Calu3 (cell line): ENCODE measurements around the gene MBIP. TPM values are rescaled to one million over a fixed set of nuclear protein-coding genes. Genes with fewer than 3 reads are reported as not detected.
A peak's percentile ranks its signal among the peaks of the same experiment; 100 is the strongest.

Experiments used
- Bru-seq: library from RNA; stranded (reverse); fragments of 400-500 nt; gene quantifications from one replicate; lab custom pipeline; 2021; lab: Mats Ljungman, UMichigan
- BruChase-seq, 2 experiments: library from RNA; stranded (reverse); fragments of 400-500 nt; gene quantifications; one replicate each; lab custom pipeline; 2021; lab: Mats Ljungman, UMichigan
- BruUV-seq: library from RNA; stranded (reverse); fragments of 400-500 nt; replicated peaks from 2 replicates; lab custom pipeline; 2021; lab: Mats Ljungman, UMichigan
- CTCF ChIA-PET: fragments of 300-600 bp; sonication (Branson Sonifier 250); formaldehyde crosslinking; loops from one replicate; lab custom pipeline; 2022; ENCODE audit warnings: antibody characterized with exemption; lab: Charles Lee
- DNase-seq: peaks from one replicate; pipeline ENCODE4 v3.0.0; 2022
- H3K27ac Mint-ChIP-seq: one replicate; pipeline ENCODE4 v1.8.0; 2022; ENCODE audit warnings: mixed read lengths; ENCODE audit not compliant: unreplicated experiment
- H3K27me3 Mint-ChIP-seq: one replicate; pipeline ENCODE4 v1.8.0; 2022; ENCODE audit warnings: mixed read lengths; ENCODE audit not compliant: unreplicated experiment
- H3K36me3 Mint-ChIP-seq: one replicate; pipeline ENCODE4 v1.8.0; 2022; ENCODE audit warnings: mild to moderate bottlenecking, moderate library complexity, mixed read lengths; ENCODE audit not compliant: insufficient read depth, unreplicated experiment
- H3K4me1 Mint-ChIP-seq: one replicate; pipeline ENCODE4 v1.8.0; 2022; ENCODE audit warnings: mild to moderate bottlenecking, low read depth, mixed read lengths; ENCODE audit not compliant: unreplicated experiment
- H3K4me3 Mint-ChIP-seq: one replicate; pipeline ENCODE4 v1.8.0; 2022; ENCODE audit warnings: mild to moderate bottlenecking, low read depth, moderate library complexity, mixed read lengths; ENCODE audit not compliant: unreplicated experiment
- H3K9me3 Mint-ChIP-seq: one replicate; pipeline ENCODE4 v1.8.0; 2022; ENCODE audit warnings: low read depth, mixed read lengths; ENCODE audit not compliant: unreplicated experiment
- intact Hi-C: fragments of 100-400 bp; cut with micrococcal nuclease; formaldehyde crosslinking; loops from one replicate; pipeline ENCODE4 v1.10.0; 2022; ENCODE audit not compliant: unreplicated experiment
- long read RNA-seq: library from polyadenylated mRNA; stranded (forward); transcript quantifications from one replicate; pipeline ENCODE4 v2.0.0, GENCODE V29; 2022
- total RNA-seq: library from RNA; stranded (reverse); gene quantifications from 2 replicates; pipeline ENCODE4 v1.2.3, GENCODE V29; 2022
- TF ChIP-seq, protein P1 (sequence below): fragments of 200-600 bp; IDR thresholded peaks from one replicate; pipeline ENCODE4 v1.8.0; 2022; ENCODE audit warnings: antibody characterized with exemption; ENCODE audit not compliant: unreplicated experiment

MBIP gene, protein sequence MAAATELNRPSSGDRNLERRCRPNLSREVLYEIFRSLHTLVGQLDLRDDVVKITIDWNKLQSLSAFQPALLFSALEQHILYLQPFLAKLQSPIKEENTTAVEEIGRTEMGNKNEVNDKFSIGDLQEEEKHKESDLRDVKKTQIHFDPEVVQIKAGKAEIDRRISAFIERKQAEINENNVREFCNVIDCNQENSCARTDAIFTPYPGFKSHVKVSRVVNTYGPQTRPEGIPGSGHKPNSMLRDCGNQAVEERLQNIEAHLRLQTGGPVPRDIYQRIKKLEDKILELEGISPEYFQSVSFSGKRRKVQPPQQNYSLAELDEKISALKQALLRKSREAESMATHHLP
- total RNA-seq (18.4 and 20.0 TPM in 2 replicates), Bru-seq, nascent RNA (percentile 83 among the genes with signal in this experiment), BruChase-seq, experiment 1, labeled RNA remaining after a 6-hour chase (percentile 63 among the genes with signal in this experiment), BruChase-seq, experiment 2, labeled RNA remaining after a 2-hour chase (percentile 76 among the genes with signal in this experiment)
- long read RNA-seq, transcript MBIP-202 (8 exons, 1,449 nt), result minor isoform, 6 of 38 reads
- long read RNA-seq, transcript MBIP-203 (9 exons, 1,648 nt), result major isoform, 26 of 38 reads
- long read RNA-seq, partial matches to known transcripts, result 0 of 38 reads
- long read RNA-seq, other reads (novel, unspliced or antisense), result 1 of 38 reads

DNA sequence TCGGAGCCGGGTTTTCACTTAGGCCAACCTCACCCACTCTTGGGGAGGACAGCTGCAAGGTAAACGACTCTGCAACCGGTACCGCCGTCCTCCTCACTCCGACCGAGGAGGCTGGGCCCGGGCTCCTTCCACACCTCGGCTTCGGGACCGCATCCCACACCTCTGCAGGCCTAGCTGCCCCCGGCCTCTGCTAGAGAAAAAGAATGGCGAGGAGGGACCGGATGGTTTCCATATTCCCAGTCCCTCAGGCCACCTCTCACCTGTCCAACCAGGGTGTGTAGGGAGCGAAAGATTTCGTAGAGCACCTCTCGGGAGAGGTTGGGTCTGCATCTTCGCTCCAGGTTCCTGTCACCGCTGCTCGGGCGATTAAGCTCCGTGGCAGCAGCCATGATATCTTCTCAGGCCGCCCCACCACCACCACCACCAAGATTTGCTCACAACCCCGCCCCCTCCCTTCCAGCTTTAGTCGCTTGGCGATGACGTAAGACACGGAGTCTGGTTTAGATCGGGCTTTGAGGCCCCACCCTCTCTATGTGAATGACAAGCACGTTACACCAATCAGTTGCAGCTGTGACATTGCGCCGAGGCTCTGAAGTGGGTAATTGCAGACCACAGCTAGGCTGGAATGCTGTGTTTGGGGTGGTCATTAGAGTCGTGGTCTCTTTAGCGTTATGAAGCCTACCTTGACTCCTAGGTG, at the start of gene MBIP:
Gene MBIP, minus strand, starts transcription at position 438 of the 697 bp plus-strand sequence. Its CDS starts 49 bp downstream, at position 389.
- intact Hi-C loops, result no loop called here
- CTCF ChIA-PET, result interaction anchor here (0.6 to 1.3 kb wide), 6 partner anchors 17 to 249 kb away, joined by 3 to 8 read pairs (median 4); no protein-coding TSS in a partner anchor
- peak within 1 kb of the TSS; percentile 91 for H3K27ac Mint-ChIP-seq
- peaks cover 8% of the 10 kb centered on the region for H3K4me1 Mint-ChIP-seq
- peak within 1 kb of the TSS; percentile 95 for H3K4me3 Mint-ChIP-seq
- TF ChIP-seq, protein P1, sequence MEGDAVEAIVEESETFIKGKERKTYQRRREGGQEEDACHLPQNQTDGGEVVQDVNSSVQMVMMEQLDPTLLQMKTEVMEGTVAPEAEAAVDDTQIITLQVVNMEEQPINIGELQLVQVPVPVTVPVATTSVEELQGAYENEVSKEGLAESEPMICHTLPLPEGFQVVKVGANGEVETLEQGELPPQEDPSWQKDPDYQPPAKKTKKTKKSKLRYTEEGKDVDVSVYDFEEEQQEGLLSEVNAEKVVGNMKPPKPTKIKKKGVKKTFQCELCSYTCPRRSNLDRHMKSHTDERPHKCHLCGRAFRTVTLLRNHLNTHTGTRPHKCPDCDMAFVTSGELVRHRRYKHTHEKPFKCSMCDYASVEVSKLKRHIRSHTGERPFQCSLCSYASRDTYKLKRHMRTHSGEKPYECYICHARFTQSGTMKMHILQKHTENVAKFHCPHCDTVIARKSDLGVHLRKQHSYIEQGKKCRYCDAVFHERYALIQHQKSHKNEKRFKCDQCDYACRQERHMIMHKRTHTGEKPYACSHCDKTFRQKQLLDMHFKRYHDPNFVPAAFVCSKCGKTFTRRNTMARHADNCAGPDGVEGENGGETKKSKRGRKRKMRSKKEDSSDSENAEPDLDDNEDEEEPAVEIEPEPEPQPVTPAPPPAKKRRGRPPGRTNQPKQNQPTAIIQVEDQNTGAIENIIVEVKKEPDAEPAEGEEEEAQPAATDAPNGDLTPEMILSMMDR, result no peak
- peaks cover 27% of the 10 kb centered on the region for H3K27me3 Mint-ChIP-seq
- H3K36me3 Mint-ChIP-seq, result peaks cover 21% of the 10 kb centered on the region
- BruUV-seq, result no TSS peak
- peak; percentile 87 for DNase-seq
- H3K9me3 Mint-ChIP-seq, result no peaks in the 10 kb centered on the region

DNA sequence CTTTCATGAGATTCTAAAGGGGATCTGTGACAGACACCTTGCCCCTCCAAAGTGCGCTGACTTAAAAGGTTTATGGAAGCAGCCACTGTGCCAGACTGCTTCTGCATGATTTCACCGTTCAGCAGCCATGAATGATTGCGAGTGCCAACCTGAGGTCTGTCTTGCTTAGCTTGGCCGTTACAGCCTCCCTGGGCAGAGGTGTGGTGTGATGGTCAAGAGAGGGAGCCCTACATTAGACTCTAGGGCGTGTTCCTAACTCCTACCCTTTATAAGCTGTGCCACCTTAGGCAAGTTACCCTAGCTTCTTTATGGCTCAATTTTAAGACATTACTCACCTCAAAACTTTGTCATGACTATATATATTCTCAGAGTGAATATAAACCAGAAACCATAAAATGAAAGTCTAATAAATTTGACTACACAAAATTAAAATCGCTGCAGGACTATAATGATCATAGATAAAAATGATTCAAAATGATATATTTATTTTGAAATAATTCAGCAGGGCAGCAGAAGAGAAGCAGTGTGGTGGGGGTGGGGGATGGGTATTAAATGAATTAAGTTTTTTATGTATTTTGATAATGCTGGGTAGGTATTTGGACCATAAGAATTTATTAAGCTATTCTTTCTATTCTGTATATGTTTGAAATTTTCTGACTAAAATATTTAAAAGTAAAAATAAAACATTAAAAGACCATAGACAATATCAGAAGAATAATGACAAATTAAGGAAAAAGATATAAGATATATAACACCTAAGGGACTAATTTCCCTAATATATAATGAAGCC, 47.7 kb upstream of the MBIP start:
- H3K27ac Mint-ChIP-seq, result no peak overlapping the region

DNA sequence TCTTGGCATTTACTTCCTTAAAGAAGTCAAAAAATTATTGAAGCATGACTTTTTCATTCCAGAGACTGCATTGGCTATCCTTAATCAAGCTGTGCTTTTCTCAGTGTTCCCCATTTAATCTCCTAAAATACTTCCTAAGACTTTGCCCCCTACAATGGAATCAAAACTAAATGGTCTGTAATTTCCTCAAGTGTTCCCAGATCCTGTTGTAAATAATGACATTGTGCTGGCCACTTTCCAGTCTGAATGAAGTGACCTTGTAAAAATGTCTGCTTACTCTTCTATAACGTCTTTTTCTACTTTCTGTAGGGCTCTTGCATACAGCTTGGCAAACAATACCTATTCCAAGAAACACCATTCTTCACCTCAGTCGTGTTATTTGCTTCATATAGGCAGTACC, 45.3 kb upstream of the MBIP start:
- intact Hi-C loops, result no loop called here
- Mint-ChIP-seq H3K9me3 (no peaks in the 10 kb centered on the region), H3K4me1 (no peaks in the 10 kb centered on the region), H3K27ac (no peak overlapping the region), H3K36me3 (no peaks in the 10 kb centered on the region), H3K27me3 (no peaks in the 10 kb centered on the region), H3K4me3 (no peak overlapping the region)
- TF ChIP-seq, protein P1, result no peak
- BruUV-seq, result no TSS peak
- CTCF ChIA-PET, result interaction anchor here (0.8 kb wide), 1 partner anchor 296 kb away, joined by 3 read pairs; no protein-coding TSS in a partner anchor
- DNase-seq, result no peak

More for the DNA sequence above, 47.7 kb upstream of the MBIP start:
- TF ChIP-seq, protein P1, result no peak
- Mint-ChIP-seq H3K27me3 (no peaks in the 10 kb centered on the region), H3K4me3 (no peak overlapping the region), H3K9me3 (no peaks in the 10 kb centered on the region), H3K36me3 (no peaks in the 10 kb centered on the region), H3K4me1 (no peaks in the 10 kb centered on the region)
- CTCF ChIA-PET, result no interaction called here
- no peak for DNase-seq
- intact Hi-C loops, result no loop called here
- no TSS peak for BruUV-seq
